HCT116 (cell line): ENCODE results near the gene MTCP1.

Experiments used
- CEBPB ChIP-seq: IDR thresholded peaks from 2 replicates; pipeline ENCODE4 v1.6.1; 2012; ENCODE audit warnings: low read depth
- EGR1 ChIP-seq: IDR thresholded peaks from 2 replicates; pipeline ENCODE4 v1.6.1; 2012; ENCODE audit warnings: low read depth
- ELF1 ChIP-seq: IDR thresholded peaks from 2 replicates; pipeline ENCODE4 v1.6.1; 2012; ENCODE audit warnings: low read depth, borderline replicate concordance
- EZH2 ChIP-seq: fragments of 200-600 bp; sonication (generic); IDR thresholded peaks from 2 replicates; pipeline ENCODE4 v1.6.1; 2017; ENCODE audit warnings: antibody characterized with exemption, mixed run types
- POLR2A ChIP-seq: IDR thresholded peaks from 2 replicates; pipeline ENCODE4 v1.7.0; 2011; ENCODE audit warnings: borderline replicate concordance; ENCODE audit not compliant: insufficient read depth, insufficient read length; ENCODE audit errors: extremely low read depth
- POLR2AphosphoS5 ChIP-seq: IDR thresholded peaks from 2 replicates; pipeline ENCODE4 v1.6.1; 2011; ENCODE audit warnings: mild to moderate bottlenecking, low read depth, low read length, moderate library complexity
- RAD21 ChIP-seq: IDR thresholded peaks from 2 replicates; pipeline ENCODE4 v1.6.1; 2012; ENCODE audit warnings: low read depth, mild to moderate bottlenecking
- YY1 ChIP-seq: IDR thresholded peaks from 2 replicates; pipeline ENCODE4 v1.6.1; 2011; ENCODE audit warnings: low read length, low read depth, moderate library complexity, mild to moderate bottlenecking; ENCODE audit not compliant: insufficient replicate concordance; ENCODE audit errors: extremely low read depth
- TF ChIP-seq, protein P1 (sequence below), 3 experiments: fragments of 200-600 bp in 1 of 3; sonication (generic) in 1 of 3; IDR thresholded peaks in 2 of 3; conservative IDR thresholded peaks in 1 of 3; 2 replicates each; pipeline ENCODE4 v1.5.1; 2012 to 2017; ENCODE audit warnings: low read depth in 2 of 3, low read length in 2 of 3, antibody characterized with exemption in 1 of 3, borderline replicate concordance in 1 of 3, control low read depth in 1 of 3, mild to moderate bottlenecking in 1 of 3, mixed read lengths in 1 of 3, mixed run types in 1 of 3, moderate library complexity in 1 of 3; ENCODE audit not compliant: insufficient read depth in 1 of 3
- TF ChIP-seq, protein P2 (sequence below): IDR thresholded peaks from 2 replicates; pipeline ENCODE4 v1.6.1; 2012; ENCODE audit warnings: low read depth
- TF ChIP-seq, protein P3 (sequence below): IDR thresholded peaks from 2 replicates; pipeline ENCODE4 v1.6.1; 2011; ENCODE audit warnings: mild to moderate bottlenecking, low read length, moderate library complexity; ENCODE audit not compliant: insufficient replicate concordance; ENCODE audit errors: extremely low read depth

DNA sequence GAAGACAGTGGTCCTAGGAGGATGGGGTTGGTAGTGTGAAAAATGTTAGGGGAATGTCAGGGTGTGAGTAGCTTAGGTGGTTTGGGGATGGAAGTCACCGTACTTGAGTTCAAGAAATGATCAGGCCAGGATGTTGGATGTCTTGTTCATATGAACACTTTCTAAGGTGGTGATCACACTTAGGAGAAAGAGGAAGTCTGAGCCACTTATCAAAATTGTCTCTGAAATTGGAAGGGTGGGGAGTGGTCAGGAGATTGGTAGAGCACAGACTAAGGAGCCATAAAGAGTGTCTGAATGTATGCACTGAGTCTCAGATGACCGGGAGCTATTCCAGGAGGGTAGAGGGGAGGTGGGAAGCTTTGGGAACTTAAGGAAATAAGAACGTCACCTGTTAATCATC, 17.3 kb downstream of the MTCP1 start:
- TF ChIP-seq, protein P1, sequence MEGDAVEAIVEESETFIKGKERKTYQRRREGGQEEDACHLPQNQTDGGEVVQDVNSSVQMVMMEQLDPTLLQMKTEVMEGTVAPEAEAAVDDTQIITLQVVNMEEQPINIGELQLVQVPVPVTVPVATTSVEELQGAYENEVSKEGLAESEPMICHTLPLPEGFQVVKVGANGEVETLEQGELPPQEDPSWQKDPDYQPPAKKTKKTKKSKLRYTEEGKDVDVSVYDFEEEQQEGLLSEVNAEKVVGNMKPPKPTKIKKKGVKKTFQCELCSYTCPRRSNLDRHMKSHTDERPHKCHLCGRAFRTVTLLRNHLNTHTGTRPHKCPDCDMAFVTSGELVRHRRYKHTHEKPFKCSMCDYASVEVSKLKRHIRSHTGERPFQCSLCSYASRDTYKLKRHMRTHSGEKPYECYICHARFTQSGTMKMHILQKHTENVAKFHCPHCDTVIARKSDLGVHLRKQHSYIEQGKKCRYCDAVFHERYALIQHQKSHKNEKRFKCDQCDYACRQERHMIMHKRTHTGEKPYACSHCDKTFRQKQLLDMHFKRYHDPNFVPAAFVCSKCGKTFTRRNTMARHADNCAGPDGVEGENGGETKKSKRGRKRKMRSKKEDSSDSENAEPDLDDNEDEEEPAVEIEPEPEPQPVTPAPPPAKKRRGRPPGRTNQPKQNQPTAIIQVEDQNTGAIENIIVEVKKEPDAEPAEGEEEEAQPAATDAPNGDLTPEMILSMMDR (IDR thresholded peaks at IDR 0.05 in 2 of 3, conservative IDR thresholded peaks at IDR 0.05 in 1 of 3; ENCODE audit: borderline replicate concordance in 1 of 3, insufficient read depth in 1 of 3, low read depth in 2 of 3, low read length in 2 of 3): no peak
- TF ChIP-seq EZH2: no peak
- no peak for TF ChIP-seq POLR2A
- TF ChIP-seq, protein P2, sequence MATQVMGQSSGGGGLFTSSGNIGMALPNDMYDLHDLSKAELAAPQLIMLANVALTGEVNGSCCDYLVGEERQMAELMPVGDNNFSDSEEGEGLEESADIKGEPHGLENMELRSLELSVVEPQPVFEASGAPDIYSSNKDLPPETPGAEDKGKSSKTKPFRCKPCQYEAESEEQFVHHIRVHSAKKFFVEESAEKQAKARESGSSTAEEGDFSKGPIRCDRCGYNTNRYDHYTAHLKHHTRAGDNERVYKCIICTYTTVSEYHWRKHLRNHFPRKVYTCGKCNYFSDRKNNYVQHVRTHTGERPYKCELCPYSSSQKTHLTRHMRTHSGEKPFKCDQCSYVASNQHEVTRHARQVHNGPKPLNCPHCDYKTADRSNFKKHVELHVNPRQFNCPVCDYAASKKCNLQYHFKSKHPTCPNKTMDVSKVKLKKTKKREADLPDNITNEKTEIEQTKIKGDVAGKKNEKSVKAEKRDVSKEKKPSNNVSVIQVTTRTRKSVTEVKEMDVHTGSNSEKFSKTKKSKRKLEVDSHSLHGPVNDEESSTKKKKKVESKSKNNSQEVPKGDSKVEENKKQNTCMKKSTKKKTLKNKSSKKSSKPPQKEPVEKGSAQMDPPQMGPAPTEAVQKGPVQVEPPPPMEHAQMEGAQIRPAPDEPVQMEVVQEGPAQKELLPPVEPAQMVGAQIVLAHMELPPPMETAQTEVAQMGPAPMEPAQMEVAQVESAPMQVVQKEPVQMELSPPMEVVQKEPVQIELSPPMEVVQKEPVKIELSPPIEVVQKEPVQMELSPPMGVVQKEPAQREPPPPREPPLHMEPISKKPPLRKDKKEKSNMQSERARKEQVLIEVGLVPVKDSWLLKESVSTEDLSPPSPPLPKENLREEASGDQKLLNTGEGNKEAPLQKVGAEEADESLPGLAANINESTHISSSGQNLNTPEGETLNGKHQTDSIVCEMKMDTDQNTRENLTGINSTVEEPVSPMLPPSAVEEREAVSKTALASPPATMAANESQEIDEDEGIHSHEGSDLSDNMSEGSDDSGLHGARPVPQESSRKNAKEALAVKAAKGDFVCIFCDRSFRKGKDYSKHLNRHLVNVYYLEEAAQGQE: no peak
- no peak for TF ChIP-seq ELF1
- no peak for TF ChIP-seq RAD21
- TF ChIP-seq EGR1: no peak
- no peak for TF ChIP-seq CEBPB
- no peak for TF ChIP-seq POLR2AphosphoS5
- TF ChIP-seq, protein P3, sequence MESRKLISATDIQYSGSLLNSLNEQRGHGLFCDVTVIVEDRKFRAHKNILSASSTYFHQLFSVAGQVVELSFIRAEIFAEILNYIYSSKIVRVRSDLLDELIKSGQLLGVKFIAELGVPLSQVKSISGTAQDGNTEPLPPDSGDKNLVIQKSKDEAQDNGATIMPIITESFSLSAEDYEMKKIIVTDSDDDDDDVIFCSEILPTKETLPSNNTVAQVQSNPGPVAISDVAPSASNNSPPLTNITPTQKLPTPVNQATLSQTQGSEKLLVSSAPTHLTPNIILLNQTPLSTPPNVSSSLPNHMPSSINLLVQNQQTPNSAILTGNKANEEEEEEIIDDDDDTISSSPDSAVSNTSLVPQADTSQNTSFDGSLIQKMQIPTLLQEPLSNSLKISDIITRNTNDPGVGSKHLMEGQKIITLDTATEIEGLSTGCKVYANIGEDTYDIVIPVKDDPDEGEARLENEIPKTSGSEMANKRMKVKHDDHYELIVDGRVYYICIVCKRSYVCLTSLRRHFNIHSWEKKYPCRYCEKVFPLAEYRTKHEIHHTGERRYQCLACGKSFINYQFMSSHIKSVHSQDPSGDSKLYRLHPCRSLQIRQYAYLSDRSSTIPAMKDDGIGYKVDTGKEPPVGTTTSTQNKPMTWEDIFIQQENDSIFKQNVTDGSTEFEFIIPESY: no peak
- TF ChIP-seq YY1: no peak
